ENCODE measurements around the gene SLITRK5.

GRCh38 chr13:87677496-87678371, 6.6 kb downstream of the SLITRK5 start:
- TF ChIP-seq CTCF (conservative IDR thresholded peaks at IDR 0.05 in 1 of 2, IDR thresholded peaks at IDR 0.05 in 1 of 2; ENCODE audit: low read depth in 1 of 2, low read length in 2 of 2) (no peak), EZH2 (IDR thresholded peaks at IDR 0.05; ENCODE audit: low read length, missing control alignments) (no peak)
